ENCODE results near the gene SEC24B. TPM values are rescaled to one million over a fixed set of nuclear protein-coding genes. Genes with fewer than 3 reads are reported as not detected.

SEC24B gene
- total RNA-seq, 1 experiment from 2014 or later = 32.3 TPM

DNA sequence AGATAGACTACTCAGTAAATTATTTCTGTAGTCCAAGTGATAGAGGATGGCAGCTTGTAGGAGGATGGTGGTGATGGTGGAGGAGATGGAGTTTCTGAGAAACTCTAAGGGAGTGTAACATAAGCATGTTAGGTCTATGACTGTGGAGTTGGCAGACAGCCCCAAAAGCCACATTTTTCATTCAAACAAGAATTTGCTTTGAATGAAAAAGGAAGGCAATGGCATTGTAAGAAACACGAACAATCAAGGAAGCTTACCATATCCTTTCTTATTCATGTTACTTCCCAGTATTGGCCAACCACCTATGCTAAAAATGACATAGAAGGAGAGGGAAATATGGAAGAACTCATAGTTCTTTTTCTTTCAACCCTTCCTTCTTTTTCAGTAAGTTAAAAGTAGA lies 18.7 kb upstream of the SEC24B start:
- DNase-seq = no peak

DNA sequence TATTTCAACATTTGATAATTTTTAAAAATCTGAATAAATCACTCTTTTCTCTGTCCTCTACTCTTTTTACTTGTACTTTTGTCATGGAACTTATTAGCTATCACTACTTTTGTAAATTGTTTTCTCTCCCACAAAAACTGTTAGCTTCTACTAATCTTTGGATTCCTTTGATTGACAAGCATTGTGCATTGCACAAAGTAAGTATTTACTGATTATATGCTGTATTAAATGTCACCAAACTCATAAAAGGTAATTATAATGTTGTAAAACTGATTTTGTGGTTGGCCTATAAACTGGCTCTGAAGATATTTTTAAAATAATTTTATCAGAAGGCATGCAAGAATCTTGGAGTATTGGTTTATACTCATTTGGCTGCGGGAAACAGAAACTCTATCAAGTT lies 15.0 kb upstream of the SEC24B start:
- no peaks in the 10 kb centered on the region for H3K27me3 ChIP-seq
- H3K9me3 ChIP-seq (replicated peaks) = no peaks in the 10 kb centered on the region
- no peak overlapping the region for H3K4me3 ChIP-seq
- H3K36me3 ChIP-seq = no peaks in the 10 kb centered on the region
- no peak overlapping the region for H3K27ac ChIP-seq
- no peak for DNase-seq
- H3K4me1 ChIP-seq = no peaks in the 10 kb centered on the region

More for the DNA sequence above, 18.7 kb upstream of the SEC24B start:
- no peaks in the 10 kb centered on the region for H3K9me3 ChIP-seq (replicated peaks)
- no peaks in the 10 kb centered on the region for H3K4me1 ChIP-seq
- H3K27ac ChIP-seq = no peak overlapping the region
- no peaks in the 10 kb centered on the region for H3K27me3 ChIP-seq
- H3K36me3 ChIP-seq = no peaks in the 10 kb centered on the region
- no peak overlapping the region for H3K4me3 ChIP-seq

DNA sequence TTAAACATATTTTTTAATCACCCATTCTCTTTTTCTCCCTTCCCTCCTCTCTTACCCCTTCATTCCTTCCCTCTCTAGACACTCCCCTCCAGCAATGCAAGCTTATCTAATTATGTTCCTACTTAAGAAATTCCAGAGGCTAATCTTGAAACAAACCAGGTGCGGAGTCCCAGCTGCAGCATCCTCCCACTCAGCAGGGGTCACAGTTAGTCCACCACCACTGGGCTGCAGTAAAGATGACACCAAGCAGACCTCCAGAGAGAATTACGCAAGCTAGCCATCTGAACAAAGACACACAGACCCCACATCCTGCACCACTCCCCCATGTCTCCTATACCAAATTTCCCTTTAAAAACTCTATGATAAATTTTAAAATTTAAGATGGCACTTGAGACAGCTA lies 13.9 kb upstream of the SEC24B start:
- H3K27ac ChIP-seq = no peak overlapping the region

DNA sequence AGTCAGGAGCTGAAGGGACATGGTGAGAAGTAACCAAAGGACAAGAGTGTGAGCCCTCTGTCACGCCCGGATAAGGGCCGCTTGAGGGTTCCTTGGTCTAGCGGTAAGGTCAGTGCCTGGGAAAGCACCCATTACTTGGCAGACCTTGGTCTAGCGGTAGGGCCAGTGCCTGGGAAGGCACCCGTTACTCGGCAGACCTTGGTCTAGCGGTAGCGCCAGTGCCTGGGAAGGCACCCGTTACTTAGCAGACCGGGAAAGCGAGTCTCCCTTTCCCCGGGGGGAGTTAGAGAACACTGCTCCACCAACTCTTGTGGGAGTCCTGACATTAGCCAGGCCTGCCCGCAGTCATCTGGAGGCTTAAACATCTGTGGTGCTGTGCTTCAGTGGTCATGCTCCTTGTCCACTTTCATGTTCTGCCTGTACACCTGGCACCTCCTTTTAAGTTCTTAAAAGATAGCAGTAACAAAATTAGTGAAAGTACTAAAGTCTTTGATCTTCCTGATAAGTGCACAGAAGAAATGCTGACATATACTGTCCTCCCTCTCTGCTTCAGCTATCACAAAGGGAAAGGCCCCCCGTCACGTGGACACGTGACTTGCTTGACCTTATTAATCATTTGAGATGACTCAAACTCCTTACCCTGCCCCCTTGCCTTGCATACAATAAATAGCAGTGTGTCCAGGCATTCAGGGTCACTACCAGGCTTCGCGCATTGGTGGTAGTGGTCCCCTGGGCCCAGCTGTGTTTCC lies 9.3 kb upstream of the SEC24B start:
- H3K9me3 ChIP-seq (replicated peaks) = no peaks in the 10 kb centered on the region
- no peaks in the 10 kb centered on the region for H3K27me3 ChIP-seq
- no peak overlapping the region for H3K4me3 ChIP-seq
- no peak for DNase-seq
- H3K36me3 ChIP-seq = no peaks in the 10 kb centered on the region
- no peaks in the 10 kb centered on the region for H3K4me1 ChIP-seq
- no peak overlapping the region for H3K27ac ChIP-seq

More for the DNA sequence above, 13.9 kb upstream of the SEC24B start:
- DNase-seq = peak in 1 of 2 experiments; percentile 17
- H3K4me1 ChIP-seq = no peaks in the 10 kb centered on the region
- H3K9me3 ChIP-seq (replicated peaks) = no peaks in the 10 kb centered on the region
- no peaks in the 10 kb centered on the region for H3K36me3 ChIP-seq
- no peak overlapping the region for H3K4me3 ChIP-seq
- H3K27me3 ChIP-seq = no peaks in the 10 kb centered on the region

DNA sequence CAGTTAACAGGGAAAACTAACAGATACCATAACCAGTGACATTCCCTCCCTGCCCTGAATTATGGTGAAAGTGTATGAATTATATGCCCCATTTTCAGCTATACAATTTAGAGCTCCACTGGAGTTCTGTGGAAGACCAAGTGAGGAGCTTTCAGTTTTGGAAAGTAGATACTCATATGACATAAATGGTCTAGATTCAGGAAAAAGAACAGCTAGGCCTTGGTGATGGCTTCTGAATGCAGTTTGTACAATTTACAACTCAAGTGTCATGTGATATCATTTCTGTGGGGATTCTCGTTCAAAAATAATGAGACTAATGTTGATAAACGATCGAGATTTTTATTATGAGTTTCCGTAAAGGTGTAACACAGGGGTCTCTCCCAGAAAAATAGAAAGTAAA lies 8.2 kb upstream of the SEC24B start:
- H3K4me1 ChIP-seq = no peaks in the 10 kb centered on the region
- DNase-seq = no peak

DNA sequence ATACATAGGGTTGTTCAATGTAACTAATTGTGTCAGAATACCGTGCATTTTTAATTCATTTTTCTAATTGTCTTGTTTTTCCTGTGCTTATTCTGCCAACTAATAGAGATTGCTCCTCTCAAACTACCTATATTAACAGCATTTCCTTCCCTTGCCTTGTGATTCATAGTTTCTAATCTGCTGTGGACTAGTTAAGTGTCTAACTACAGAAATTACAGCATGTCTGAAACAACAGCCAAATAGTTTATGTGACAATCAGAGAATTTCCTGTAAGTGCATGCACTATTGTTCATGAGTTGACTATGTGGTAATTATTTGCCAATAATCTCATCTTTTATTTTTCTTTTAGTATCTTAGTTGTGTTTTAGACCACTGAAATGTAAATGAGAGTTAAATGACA lies 4.1 kb upstream of the SEC24B start:
- DNase-seq = no peak
- Histone ChIP-seq H3K4me1 (peaks cover 5% of the 10 kb centered on the region; the same call in 1 of the 2 replicates), H3K36me3 (no peaks in the 10 kb centered on the region), H3K27me3 (no peaks in the 10 kb centered on the region), H3K4me3 (no peak overlapping the region), H3K9me3 (replicated peaks) (no peaks in the 10 kb centered on the region), H3K27ac (no peak overlapping the region)

More for the DNA sequence above, 8.2 kb upstream of the SEC24B start:
- Histone ChIP-seq H3K36me3 (no peaks in the 10 kb centered on the region), H3K4me3 (no peak overlapping the region), H3K9me3 (replicated peaks) (no peaks in the 10 kb centered on the region), H3K27ac (no peak overlapping the region), H3K27me3 (no peaks in the 10 kb centered on the region)

DNA sequence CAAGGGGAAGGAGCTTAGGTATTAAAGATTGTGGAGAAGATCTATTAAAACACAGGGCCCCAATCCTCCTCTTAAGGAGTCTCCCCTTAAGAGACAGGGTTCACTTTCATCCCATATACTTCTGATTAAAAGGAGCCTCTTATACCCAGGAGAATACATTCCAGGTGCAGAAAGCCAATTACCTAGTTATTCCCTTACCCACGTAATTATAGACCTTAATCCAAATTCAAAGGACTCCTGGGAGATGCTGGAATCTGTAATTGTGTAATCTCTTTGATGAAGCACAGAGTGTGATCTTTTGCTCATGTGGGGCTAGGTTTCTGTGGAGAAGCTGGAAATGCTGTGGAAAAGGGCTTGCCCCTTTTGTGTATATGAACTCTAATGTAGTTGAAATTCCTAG lies 1.4 kb upstream of the SEC24B start:
- Histone ChIP-seq H3K27ac (no peak overlapping the region), H3K36me3 (no peaks in the 10 kb centered on the region), H3K4me1 (peaks cover 10% of the 10 kb centered on the region), H3K9me3 (replicated peaks) (no peaks in the 10 kb centered on the region), H3K27me3 (no peaks in the 10 kb centered on the region), H3K4me3 (peak overlapping the region; percentile 76)
- DNase-seq = no peak

DNA sequence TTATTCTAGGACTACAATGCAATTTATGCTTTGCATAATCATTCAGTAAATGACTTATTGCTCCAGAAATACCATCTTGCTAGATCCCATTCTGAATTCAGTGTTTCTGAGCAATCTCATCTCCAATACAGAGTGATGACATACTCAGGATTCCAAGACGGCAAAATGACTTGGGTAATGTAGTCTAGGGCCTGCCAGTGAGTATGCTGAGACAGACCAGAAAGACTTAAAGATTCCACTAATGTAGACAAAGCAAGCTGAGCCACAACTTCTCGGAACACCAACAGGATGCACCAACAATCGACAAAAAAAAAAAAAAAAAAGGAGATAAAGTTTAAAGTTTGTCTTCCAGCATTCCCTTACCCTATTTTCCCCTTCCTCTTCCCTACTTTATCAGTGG lies 919 bp upstream of the SEC24B start:
- peak in 1 of 2 experiments; percentile 33 for DNase-seq
- Histone ChIP-seq H3K9me3 (replicated peaks) (no peaks in the 10 kb centered on the region), H3K36me3 (no peaks in the 10 kb centered on the region), H3K27ac (peak overlapping the region; percentile 76), H3K4me1 (peaks cover 10% of the 10 kb centered on the region), H3K4me3 (peak overlapping the region; percentile 76), H3K27me3 (no peaks in the 10 kb centered on the region)

DNA sequence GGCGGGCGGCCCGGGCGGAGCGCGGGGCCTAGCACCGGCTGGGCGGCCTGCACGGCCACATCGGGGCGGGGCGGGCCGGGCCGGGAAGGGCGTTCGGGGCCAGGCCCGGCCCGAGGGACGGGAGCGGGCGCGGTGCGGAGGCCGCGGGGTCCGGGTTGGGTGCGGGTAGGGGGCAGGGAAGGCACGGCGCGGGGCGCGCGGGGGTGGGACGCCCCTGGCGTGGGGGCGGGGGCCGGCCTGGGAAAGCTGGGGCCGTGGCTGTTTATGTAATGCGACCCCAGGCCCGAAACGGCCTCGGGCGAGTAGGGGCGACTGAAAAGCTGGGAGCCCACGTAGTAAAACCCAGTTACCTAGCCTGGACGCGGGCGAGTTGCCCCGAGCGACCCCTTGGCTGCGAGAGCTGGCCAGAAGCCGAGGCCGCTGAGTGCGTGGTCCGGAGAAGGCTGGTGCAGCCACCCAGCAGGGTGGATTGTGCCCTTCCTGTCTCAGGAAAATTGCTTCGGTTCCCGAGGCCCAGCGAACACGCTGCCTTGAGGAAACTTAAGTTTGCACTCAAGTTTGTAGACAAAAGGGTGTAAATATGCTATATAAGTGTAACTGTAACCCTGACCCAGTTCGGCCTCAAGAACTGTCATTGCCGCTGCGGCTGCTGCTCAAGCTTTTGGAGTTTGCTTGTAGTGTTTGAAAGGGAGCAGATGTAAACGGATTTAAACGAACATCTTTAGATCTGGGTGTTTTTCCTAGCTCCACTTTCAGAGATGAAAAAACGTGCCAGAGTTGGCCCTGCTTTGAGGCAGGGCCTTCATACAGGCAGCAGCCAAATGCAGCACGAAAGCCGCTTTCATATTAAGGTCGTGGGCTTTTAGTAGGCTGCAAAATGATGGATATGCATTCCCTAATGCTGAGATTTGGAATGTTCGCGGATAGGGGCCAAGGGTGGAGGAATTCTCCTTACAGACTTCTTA lies 674 bp downstream of the SEC24B start:
- Histone ChIP-seq H3K27me3 (no peaks in the 10 kb centered on the region), H3K36me3 (no peaks in the 10 kb centered on the region; the same call in 1 of the 2 replicates), H3K27ac (peak overlapping the region; percentile 47; the same call in 1 of the 2 replicates), H3K9me3 (replicated peaks) (no peaks in the 10 kb centered on the region), H3K4me3 (peak overlapping the region; percentile 76), H3K4me1 (peaks cover 10% of the 10 kb centered on the region)
- DNase-seq = peak; percentile 27 to 49

DNA sequence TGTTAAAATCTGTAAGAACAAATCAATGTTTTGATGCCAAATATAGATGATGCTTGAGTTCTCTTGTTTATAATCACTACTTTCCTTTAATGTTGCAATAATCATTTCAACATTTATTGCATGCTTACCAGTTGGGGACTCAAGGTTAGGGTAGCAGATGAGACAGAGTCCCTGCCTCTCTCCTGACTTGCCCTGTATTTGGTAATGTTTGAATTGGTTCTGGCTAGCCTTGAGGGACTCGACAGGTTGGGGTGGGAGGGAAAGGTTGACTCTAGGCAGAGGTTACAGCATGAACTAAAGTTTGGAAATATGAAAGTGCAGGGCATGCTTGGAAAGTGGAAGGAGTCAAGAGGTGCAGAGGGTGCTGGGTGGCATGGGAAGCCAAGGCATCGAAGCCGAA lies 2.0 kb downstream of the SEC24B start:
- Histone ChIP-seq H3K36me3 (no peaks in the 10 kb centered on the region; the same call in 1 of the 2 replicates), H3K27ac (no peak overlapping the region), H3K4me1 (peaks cover 10% of the 10 kb centered on the region), H3K27me3 (no peaks in the 10 kb centered on the region), H3K4me3 (no peak overlapping the region), H3K9me3 (replicated peaks) (no peaks in the 10 kb centered on the region)
- no peak for DNase-seq

DNA sequence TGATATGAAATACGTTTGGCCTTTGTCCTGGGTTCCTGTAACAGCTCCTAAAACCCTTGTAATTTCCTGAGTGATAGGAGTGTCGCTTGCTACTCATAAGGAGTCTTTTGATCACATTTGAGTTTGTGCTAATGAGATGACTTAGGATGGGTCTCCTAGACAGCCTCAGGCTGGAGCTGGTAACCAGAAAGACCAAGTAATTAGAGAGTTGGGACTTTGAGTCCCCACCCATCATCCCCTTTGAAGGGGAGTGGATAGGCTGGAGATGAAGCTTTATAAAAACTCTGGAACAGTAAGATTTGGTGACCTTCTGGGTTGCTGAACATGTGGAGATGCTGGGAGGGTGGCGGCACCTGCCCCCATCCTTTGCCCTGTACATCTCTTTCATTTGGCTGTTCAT lies 2.9 kb downstream of the SEC24B start:
- Histone ChIP-seq H3K4me3 (no peak overlapping the region), H3K4me1 (peaks cover 10% of the 10 kb centered on the region), H3K36me3 (no peaks in the 10 kb centered on the region; the same call in 1 of the 2 replicates), H3K9me3 (replicated peaks) (no peaks in the 10 kb centered on the region), H3K27ac (no peak overlapping the region), H3K27me3 (no peaks in the 10 kb centered on the region)
- DNase-seq = no peak

DNA sequence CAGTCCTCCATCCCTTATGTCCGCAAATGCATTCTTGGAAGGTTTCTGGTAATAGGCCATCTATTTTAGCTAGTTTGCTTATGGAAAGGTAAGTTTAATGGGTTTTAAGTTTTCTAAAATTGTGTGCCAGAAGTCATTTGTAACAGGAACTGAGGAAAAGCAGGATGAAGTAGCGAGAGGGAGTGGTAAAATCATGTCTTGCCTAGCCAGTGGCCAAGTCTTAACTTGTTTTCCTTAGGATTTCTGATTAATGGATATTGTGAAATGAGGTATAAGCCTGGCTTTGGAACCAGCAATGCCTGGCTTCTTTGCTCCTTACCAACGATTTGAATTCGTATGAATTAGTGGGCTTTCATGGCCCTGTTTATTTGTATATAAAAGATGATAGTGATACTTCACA lies 7.3 kb downstream of the SEC24B start:
- no peaks in the 10 kb centered on the region for H3K27me3 ChIP-seq
- no peak overlapping the region for H3K27ac ChIP-seq
- H3K4me1 ChIP-seq = no peaks in the 10 kb centered on the region
- H3K36me3 ChIP-seq = peaks cover under 1% of the 10 kb centered on the region
- H3K9me3 ChIP-seq (replicated peaks) = no peaks in the 10 kb centered on the region
- DNase-seq = no peak
- no peak overlapping the region for H3K4me3 ChIP-seq

DNA sequence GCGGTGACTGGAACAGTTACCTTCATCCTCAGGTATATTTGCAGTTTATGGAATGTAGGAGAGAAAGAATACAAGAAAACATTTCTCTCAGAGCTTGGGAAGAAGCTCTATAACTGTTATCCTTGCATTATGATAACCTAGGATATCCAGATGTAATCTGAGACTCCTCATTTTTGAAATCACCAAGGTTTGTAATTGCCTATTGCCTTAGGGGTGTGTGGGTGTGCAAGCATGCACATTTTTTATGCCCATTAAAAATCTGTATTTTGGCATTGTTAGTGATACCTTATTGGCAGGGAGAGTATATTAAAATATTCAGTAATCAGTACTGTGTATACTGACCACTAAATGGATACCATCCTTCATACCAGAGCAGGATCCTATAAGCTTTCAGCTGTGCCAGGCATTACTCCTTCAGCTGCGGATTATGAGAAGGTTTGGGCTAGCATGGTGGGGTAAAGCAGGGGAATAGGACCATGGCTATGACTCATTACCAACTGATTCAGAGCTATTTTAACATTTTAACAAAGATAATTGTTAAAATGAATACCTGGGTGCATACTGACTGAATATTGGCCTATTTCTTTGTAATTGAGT lies 8.3 kb downstream of the SEC24B start:
- Histone ChIP-seq H3K4me1 (no peaks in the 10 kb centered on the region), H3K4me3 (no peak overlapping the region), H3K27ac (no peak overlapping the region), H3K36me3 (peaks cover 6% of the 10 kb centered on the region), H3K9me3 (replicated peaks) (no peaks in the 10 kb centered on the region), H3K27me3 (no peaks in the 10 kb centered on the region; the same call in 1 of the 2 replicates)
- DNase-seq = peak in 1 of 2 experiments; percentile 20

DNA sequence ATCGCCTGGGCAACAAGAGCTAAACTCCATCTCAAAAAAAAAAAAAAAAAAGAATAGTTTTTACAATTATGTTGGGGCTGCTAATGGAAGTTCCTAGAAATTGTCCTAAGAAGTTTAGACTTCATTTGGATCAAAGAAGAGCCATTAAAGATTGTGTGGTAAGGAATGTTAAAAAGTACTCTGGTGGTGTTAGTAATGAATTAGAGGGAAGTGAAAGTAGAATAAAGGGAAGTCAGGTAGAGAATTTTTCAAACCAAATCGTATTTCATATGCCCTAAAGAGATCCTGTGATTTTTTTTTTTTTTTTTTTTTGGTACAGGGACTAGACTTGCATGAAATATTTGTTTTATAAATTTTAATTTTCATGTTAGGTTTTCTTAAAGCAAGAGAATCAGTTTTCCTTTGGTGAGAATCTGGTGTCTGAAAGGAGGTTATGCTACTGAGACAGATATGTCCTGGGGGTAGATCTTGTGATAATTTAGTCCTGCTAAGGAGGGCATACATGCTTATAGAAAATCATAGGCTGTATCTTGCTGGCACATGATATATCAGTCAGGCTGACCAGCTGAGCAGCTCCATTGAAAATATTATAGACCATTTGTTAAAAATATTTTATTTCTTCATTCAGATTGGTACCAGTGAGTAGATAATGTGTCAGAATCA lies 10.7 kb downstream of the SEC24B start:
- Histone ChIP-seq H3K27me3 (no peaks in the 10 kb centered on the region; the same call in 1 of the 2 replicates), H3K9me3 (replicated peaks) (no peaks in the 10 kb centered on the region), H3K27ac (no peak overlapping the region), H3K36me3 (peaks cover 9% of the 10 kb centered on the region), H3K4me1 (no peaks in the 10 kb centered on the region), H3K4me3 (no peak overlapping the region)
- no peak for DNase-seq
